ENCODE results near the gene PGAP1. TPM values are rescaled to one million over a fixed set of nuclear protein-coding genes. Genes with fewer than 3 reads are reported as not detected.

PGAP1 gene
- total and polyA plus RNA-seq, 8 donors, result 0.56 to 56.9 (median 3.1) TPM

- no peak overlapping the region for H3K4me3 ChIP-seq
- TF ChIP-seq POLR2A (IDR thresholded peaks at IDR 0.05), result no peak
- TF ChIP-seq POLR2AphosphoS5 (IDR thresholded peaks at IDR 0.05), result no peak
- TF ChIP-seq CTCF (IDR thresholded peaks at IDR 0.05), result no peak
- no peak for TF ChIP-seq EP300 (IDR thresholded peaks at IDR 0.05)
- intact Hi-C loops (cut with DNase I; ENCODE audit: low total_unique reads), result no loop called here
- H3K4me1 ChIP-seq, result peaks cover 0 to 32% (median 20%) of the 10 kb centered on the region in 4 donors
- no peaks in the 10 kb centered on the region for H3K9me3 ChIP-seq
- H3K27me3 ChIP-seq, result no peaks in the 10 kb centered on the region
- H3K27ac ChIP-seq, result no peak overlapping the region
- H3K36me3 ChIP-seq, result peaks cover 0 to 2% (median under 1%) of the 10 kb centered on the region in 4 donors
- DNase-seq, result no peak
These were observed 2.5 kb downstream of the PGAP1 start for GRCh38 chr2:196924051-196924450.

- no peak for DNase-seq
- peaks cover 0 to 5% (median 0%) of the 10 kb centered on the region in 4 donors for H3K4me1 ChIP-seq
- intact Hi-C loops (cut with DNase I; ENCODE audit: low total_unique reads), result no loop called here
- H3K4me3 ChIP-seq, result no peak overlapping the region
- TF ChIP-seq CTCF (IDR thresholded peaks at IDR 0.05) (no peak), POLR2A (IDR thresholded peaks at IDR 0.05) (no peak), EP300 (IDR thresholded peaks at IDR 0.05) (no peak), POLR2AphosphoS5 (IDR thresholded peaks at IDR 0.05) (no peak)
- H3K27me3 ChIP-seq, result no peaks in the 10 kb centered on the region
- H3K27ac ChIP-seq, result no peak overlapping the region
- H3K36me3 ChIP-seq, result peaks cover 0 to 44% (median 33%) of the 10 kb centered on the region in 4 donors
- 64 to 95% (median 82%) methylated on average over 3 of the region's 3 CpGs for WGBS, 5 donors
- H3K9me3 ChIP-seq, result no peaks in the 10 kb centered on the region
These were observed 7.6 kb downstream of the PGAP1 start for GRCh38 chr2:196918927-196919326.

- intact Hi-C loops (cut with DNase I; ENCODE audit: low total_unique reads), result no loop called here
- no peak for TF ChIP-seq CTCF (IDR thresholded peaks at IDR 0.05)
- no peak for TF ChIP-seq EP300 (IDR thresholded peaks at IDR 0.05)
- no peak for TF ChIP-seq POLR2AphosphoS5 (IDR thresholded peaks at IDR 0.05)
- no peak for TF ChIP-seq POLR2A (IDR thresholded peaks at IDR 0.05)
- no peaks in the 10 kb centered on the region for H3K27me3 ChIP-seq
These were observed 8.7 kb downstream of the PGAP1 start for GRCh38 chr2:196917802-196918201.

GRCh38 chr2:196915507-196916189 is 10.9 kb downstream of the PGAP1 start:
- intact Hi-C loops (cut with DNase I; ENCODE audit: low total_unique reads), result no loop called here
- Histone ChIP-seq H3K9me3 (no peaks in the 10 kb centered on the region), H3K36me3 (peaks cover 0 to 66% (median 41%) of the 10 kb centered on the region in 4 donors), H3K4me1 (no peaks in the 10 kb centered on the region), H3K27me3 (no peaks in the 10 kb centered on the region), H3K4me3 (no peak overlapping the region), H3K27ac (no peak overlapping the region)
- 88 to 97% (median 91%) methylated on average over 3 of the region's 3 CpGs for WGBS, 5 donors
- no peak for DNase-seq
- TF ChIP-seq POLR2A (IDR thresholded peaks at IDR 0.05), result no peak
- TF ChIP-seq POLR2AphosphoS5 (IDR thresholded peaks at IDR 0.05), result no peak
- TF ChIP-seq CTCF (IDR thresholded peaks at IDR 0.05), result no peak
- no peak for TF ChIP-seq EP300 (IDR thresholded peaks at IDR 0.05)

More at GRCh38 chr2:196917802-196918201, 8.7 kb downstream of the PGAP1 start:
- no peaks in the 10 kb centered on the region for H3K9me3 ChIP-seq
- H3K4me1 ChIP-seq, result no peaks in the 10 kb centered on the region
- H3K36me3 ChIP-seq, result peaks cover 0 to 56% (median 37%) of the 10 kb centered on the region in 4 donors
- no peak overlapping the region for H3K4me3 ChIP-seq
- no peak overlapping the region for H3K27ac ChIP-seq
- no peak for DNase-seq
